Measurements from ENCODE around the gene NDC1.

DNA sequence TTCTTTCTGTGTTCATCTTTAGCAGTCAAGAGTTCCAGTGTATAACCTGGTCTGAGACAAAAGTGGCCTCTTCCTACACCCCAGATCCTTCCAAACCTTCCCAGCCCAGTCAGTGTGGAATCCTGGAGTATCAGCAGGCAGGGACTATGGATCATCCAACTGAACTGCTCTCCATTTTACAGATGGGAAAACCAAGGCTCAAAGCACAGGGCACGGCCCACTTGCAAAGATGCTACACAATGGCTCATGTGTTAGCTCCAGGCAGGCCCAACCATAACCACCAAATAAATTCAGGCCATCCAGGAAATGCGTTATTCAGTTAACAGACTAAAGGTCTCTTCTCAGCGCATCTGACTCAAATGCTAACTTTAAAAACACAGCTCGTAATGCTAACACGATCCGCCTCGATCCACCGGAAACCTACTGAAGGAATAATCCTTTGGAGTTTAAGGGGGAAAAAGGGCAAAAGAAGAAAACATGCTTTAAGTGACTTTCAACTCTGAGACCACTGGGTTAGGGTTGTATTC is 106.3 kb downstream of the NDC1 start:
- TF ChIP-seq POLR2A (IDR thresholded peaks at IDR 0.05) (no peak), CTCF (IDR thresholded peaks at IDR 0.05) (no peak)

Data from transverse colon (tissue), 3 donors.